Measurements from ENCODE around the gene ST6GALNAC4. TPM values are rescaled to one million over a fixed set of nuclear protein-coding genes. Genes with fewer than 3 reads are reported as not detected.

The ST6GALNAC4 gene
- total RNA-seq, 4 donors from 2014 or later = 16.7 to 66.1 (median 47.3) TPM

- Histone ChIP-seq H3K4me3 (no peak overlapping the region), H3K27ac (peak overlapping the region in 3 of 4 donors; percentile 4 to 27 (median 6)), H3K4me1 (peaks cover 35 to 64% (median 47%) of the 10 kb centered on the region in 4 donors), H3K36me3 (no peaks in the 10 kb centered on the region), H3K27me3 (no peaks in the 10 kb centered on the region), H3K9me3 (no peaks in the 10 kb centered on the region)
- in situ Hi-C loops (cut with MboI; ENCODE audit: low pct_ligation_motif_present in 1 of 4, low pct_unique_long_range_greater_than_20kb in 1 of 4, low sequenced_read_pairs in 3 of 4) (loop anchor here in 3 of 4 donors (25.0 kb wide), 2 partner anchors 123 to 323 kb away; partner anchors contain the start of genes CDK9 (in 1 of the 3) and SH2D3C (in 1 of the 3)), intact Hi-C loops (cut with DNase I; ENCODE audit: low total_unique reads) (no loop called here)
- peak in 3 of 5 experiments; percentile 15 to 48 (median 24) for TF ChIP-seq CTCF (IDR thresholded peaks at IDR 0.05)
- no peak for TF ChIP-seq POLR2AphosphoS5 (IDR thresholded peaks at IDR 0.05)
- peak; percentile 47 for DNase-seq
- WGBS, 2 donors (ENCODE audit: low coverage in 1 of 2) = 49 to 60% methylated on average over 1 to 6 of the region's 6 CpGs
Observed at GRCh38 chr9:127910613-127911205, 6.1 kb downstream of the ST6GALNAC4 start.

- TF ChIP-seq CTCF (IDR thresholded peaks at IDR 0.05) (no peak), POLR2AphosphoS5 (IDR thresholded peaks at IDR 0.05) (no peak), POLR2A (IDR thresholded peaks at IDR 0.05) (no peak), EP300 (IDR thresholded peaks at IDR 0.05; ENCODE audit: low read depth) (no peak)
- H3K27me3 ChIP-seq = no peaks in the 10 kb centered on the region
- peak; percentile 9 for DNase-seq
- H3K27ac ChIP-seq = peak overlapping the region in 1 of 4 donors; percentile 6
- no peaks in the 10 kb centered on the region for H3K9me3 ChIP-seq
- 82% methylated on average over 17 of the region's 17 CpGs; no CpG with 5 or more reads in 1 of the 2 donors for WGBS, 2 donors (ENCODE audit: low coverage in 1 of 2)
- intact Hi-C loops (cut with DNase I; ENCODE audit: low total_unique reads) (no loop called here), in situ Hi-C loops (cut with MboI; ENCODE audit: low pct_ligation_motif_present in 1 of 4, low pct_unique_long_range_greater_than_20kb in 1 of 4, low sequenced_read_pairs in 3 of 4) (loop anchor here in 3 of 4 donors (25.0 kb wide), 2 partner anchors 123 to 323 kb away; partner anchors contain the start of genes CDK9 (in 1 of the 3) and SH2D3C (in 1 of the 3))
- H3K4me1 ChIP-seq = peaks cover 36 to 64% (median 47%) of the 10 kb centered on the region in 4 donors
- H3K4me3 ChIP-seq = no peak overlapping the region
- H3K36me3 ChIP-seq = no peaks in the 10 kb centered on the region
Observed at GRCh38 chr9:127909839-127910273, 7.0 kb downstream of the ST6GALNAC4 start.

GRCh38 chr9:127908660-127908926 lies 8.2 kb downstream of the ST6GALNAC4 start:
- intact Hi-C loops (cut with DNase I; ENCODE audit: low total_unique reads) (no loop called here), in situ Hi-C loops (cut with MboI; ENCODE audit: low pct_ligation_motif_present in 1 of 4, low pct_unique_long_range_greater_than_20kb in 1 of 4, low sequenced_read_pairs in 3 of 4) (loop anchor here in 3 of 4 donors (25.0 kb wide), 2 partner anchors 121 to 321 kb away; partner anchors contain the start of genes CDK9 (in 1 of the 3) and SH2D3C (in 1 of the 3))
- Histone ChIP-seq H3K36me3 (no peaks in the 10 kb centered on the region), H3K9me3 (no peaks in the 10 kb centered on the region), H3K4me3 (no peak overlapping the region), H3K27ac (no peak overlapping the region), H3K27me3 (no peaks in the 10 kb centered on the region), H3K4me1 (peaks cover 44 to 72% (median 54%) of the 10 kb centered on the region in 4 donors)
- no peak for DNase-seq
- WGBS, 2 donors (ENCODE audit: low coverage in 1 of 2) = 97 to 100% methylated on average over 2 to 8 of the region's 10 CpGs
- no peak for TF ChIP-seq POLR2AphosphoS5 (IDR thresholded peaks at IDR 0.05)
- TF ChIP-seq CTCF (IDR thresholded peaks at IDR 0.05) = no peak
- TF ChIP-seq EP300 (IDR thresholded peaks at IDR 0.05; ENCODE audit: low read depth) = no peak

GRCh38 chr9:127907867-127908659 lies 8.8 kb downstream of the ST6GALNAC4 start:
- TF ChIP-seq POLR2A (IDR thresholded peaks at IDR 0.05) (no peak), POLR2AphosphoS5 (IDR thresholded peaks at IDR 0.05) (no peak), CTCF (IDR thresholded peaks at IDR 0.05) (no peak), EP300 (IDR thresholded peaks at IDR 0.05; ENCODE audit: low read depth) (no peak)
- in situ Hi-C loops (cut with MboI; ENCODE audit: low pct_ligation_motif_present in 1 of 4, low pct_unique_long_range_greater_than_20kb in 1 of 4, low sequenced_read_pairs in 3 of 4) = loop anchor here in 3 of 4 donors (25.0 kb wide), 2 partner anchors 121 to 321 kb away; partner anchors contain the start of genes CDK9 (in 1 of the 3) and SH2D3C (in 1 of the 3)
- Histone ChIP-seq H3K4me1 (peaks cover 48 to 72% (median 54%) of the 10 kb centered on the region in 4 donors), H3K27ac (no peak overlapping the region), H3K4me3 (no peak overlapping the region), H3K9me3 (no peaks in the 10 kb centered on the region), H3K36me3 (no peaks in the 10 kb centered on the region), H3K27me3 (no peaks in the 10 kb centered on the region)
- intact Hi-C loops (cut with DNase I; ENCODE audit: low total_unique reads) = no loop called here
- peak; percentile 8 for DNase-seq
- WGBS, 2 donors (ENCODE audit: low coverage in 1 of 2) = 87 to 90% methylated on average over 4 to 33 of the region's 35 CpGs

All from transverse colon (tissue), 4 donors.